ENCODE data around the gene C20orf96. TPM values are rescaled to one million over a fixed set of nuclear protein-coding genes. Genes with fewer than 3 reads are reported as not detected.

C20orf96 gene
- total RNA-seq, 4 donors from 2014 or later = 2.8 to 18.2 (median 11.2) TPM

GRCh38 chr20:297098-297924, 6.8 kb upstream of the C20orf96 start, which contains the start of gene ZCCHC3:
ZCCHC3 (plus strand) TSS chr20:297570; CDS start chr20:297587, 17 bp downstream.
- Histone ChIP-seq H3K9me3 (no peaks in the 10 kb centered on the region), H3K4me3 (peak within 1 kb of the TSS; percentile 79 to 94), H3K4me1 (peaks cover 0 to 6% of the 10 kb centered on the region in 2 donors), H3K27me3 (no peaks in the 10 kb centered on the region), H3K27ac (peak within 1 kb of the TSS; percentile 96 to 98), H3K36me3 (no peaks in the 10 kb centered on the region)
- peak; percentile 93 to 96 for DNase-seq
- TF ChIP-seq CTCF (IDR thresholded peaks at IDR 0.05) = peak in 3 of 4 experiments; percentile 26 to 35 (median 29)
- peak; percentile 65 to 70 for TF ChIP-seq POLR2A (IDR thresholded peaks at IDR 0.05)
- intact Hi-C loops (cut with DNase I; ENCODE audit: low total_unique reads) = no loop called here

DNA sequence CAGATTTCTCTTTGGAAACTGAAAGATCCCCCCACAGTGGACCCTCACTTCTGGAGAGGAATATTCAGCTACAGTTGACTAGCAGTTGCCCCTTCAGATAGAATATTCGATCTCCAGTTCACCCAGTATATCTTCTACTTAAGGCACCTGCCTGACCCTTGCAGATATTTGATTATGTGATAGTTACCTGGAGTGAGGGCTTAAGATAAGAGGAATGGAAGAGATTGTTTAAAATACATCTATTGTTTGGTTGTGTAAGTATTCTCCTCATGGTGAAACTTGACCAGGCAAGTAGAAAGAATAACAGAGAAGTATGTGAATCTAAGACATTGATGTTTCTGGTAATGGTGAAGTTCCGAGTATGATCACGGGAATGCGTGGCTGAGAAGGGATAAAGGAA, 5.3 kb upstream of the C20orf96 start:
- Histone ChIP-seq H3K4me1 (peaks cover 0 to 6% of the 10 kb centered on the region in 2 donors), H3K9me3 (no peaks in the 10 kb centered on the region), H3K27me3 (no peaks in the 10 kb centered on the region), H3K4me3 (no peak overlapping the region), H3K36me3 (no peaks in the 10 kb centered on the region), H3K27ac (no peak overlapping the region)
- TF ChIP-seq CTCF (IDR thresholded peaks at IDR 0.05) = no peak
- no peak for TF ChIP-seq POLR2A (IDR thresholded peaks at IDR 0.05)
- DNase-seq = no peak
- intact Hi-C loops (cut with DNase I; ENCODE audit: low total_unique reads) = no loop called here

- Histone ChIP-seq H3K27me3 (no peaks in the 10 kb centered on the region), H3K36me3 (no peaks in the 10 kb centered on the region), H3K4me1 (no peaks in the 10 kb centered on the region), H3K9me3 (no peaks in the 10 kb centered on the region), H3K4me3 (no peak overlapping the region), H3K27ac (no peak overlapping the region)
- no peak for TF ChIP-seq POLR2A (IDR thresholded peaks at IDR 0.05)
- TF ChIP-seq CTCF (IDR thresholded peaks at IDR 0.05) = no peak
- no peak for DNase-seq
- intact Hi-C loops (cut with DNase I; ENCODE audit: low total_unique reads) = no loop called here
Observed at GRCh38 chr20:294602-295001, 4.1 kb upstream of the C20orf96 start.

- no peaks in the 10 kb centered on the region for H3K4me1 ChIP-seq
- H3K27me3 ChIP-seq = no peaks in the 10 kb centered on the region
- peak overlapping the region; percentile 60 to 75 for H3K4me3 ChIP-seq
- DNase-seq = no peak
- TF ChIP-seq POLR2A (IDR thresholded peaks at IDR 0.05) = no peak
- TF ChIP-seq CTCF (IDR thresholded peaks at IDR 0.05) = no peak
- H3K27ac ChIP-seq = peak overlapping the region; percentile 86 to 89
- no peaks in the 10 kb centered on the region for H3K9me3 ChIP-seq
- H3K36me3 ChIP-seq = no peaks in the 10 kb centered on the region
- intact Hi-C loops (cut with DNase I; ENCODE audit: low total_unique reads) = no loop called here
Observed at GRCh38 chr20:289693-290083, 862 bp downstream of the C20orf96 start.

DNA sequence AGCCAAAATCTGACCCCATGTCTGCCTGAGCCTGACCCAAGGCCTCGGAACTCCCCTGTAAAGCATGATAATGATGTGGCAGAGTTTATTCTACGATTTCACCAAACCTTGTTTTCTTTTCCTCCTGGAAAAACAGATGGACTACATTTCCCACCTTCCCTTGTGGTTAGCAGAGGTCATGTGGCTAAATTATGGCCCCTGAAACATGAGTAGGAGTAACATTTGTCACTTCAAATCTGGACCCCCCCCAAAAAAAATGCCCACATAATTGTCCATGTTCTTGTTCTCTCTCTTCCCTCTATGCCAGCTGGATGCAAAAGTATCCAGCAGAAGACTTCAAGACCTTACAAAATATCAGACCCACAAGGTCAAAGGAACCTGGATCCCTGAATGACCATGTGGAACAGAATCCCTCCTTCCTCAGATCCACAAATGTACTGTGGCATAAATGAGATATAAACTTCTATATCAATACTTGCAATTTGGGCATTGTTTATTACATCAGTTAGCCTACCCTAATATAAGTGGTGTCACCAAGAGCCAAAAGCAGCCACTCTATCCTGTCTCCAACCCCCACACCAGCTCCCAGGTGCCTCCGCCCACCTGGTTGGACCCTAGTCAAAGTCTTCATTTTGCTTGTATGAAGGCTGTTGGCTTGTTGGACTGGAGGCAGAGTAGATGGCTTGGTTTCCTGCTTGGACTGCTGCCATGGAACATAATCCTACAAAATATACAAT, 1.4 kb downstream of the C20orf96 start:
- H3K27me3 ChIP-seq = no peaks in the 10 kb centered on the region
- peak overlapping the region; percentile 60 to 75 for H3K4me3 ChIP-seq
- H3K9me3 ChIP-seq = no peaks in the 10 kb centered on the region
- no peak for TF ChIP-seq CTCF (IDR thresholded peaks at IDR 0.05)
- TF ChIP-seq POLR2A (IDR thresholded peaks at IDR 0.05) = no peak
- H3K4me1 ChIP-seq = no peaks in the 10 kb centered on the region
- intact Hi-C loops (cut with DNase I; ENCODE audit: low total_unique reads) = no loop called here
- no peak for DNase-seq
- H3K27ac ChIP-seq = no peak overlapping the region
- no peaks in the 10 kb centered on the region for H3K36me3 ChIP-seq

Measured in uterus (tissue), 4 donors.